Peyer's patch (tissue), 4 donors: Measurements from ENCODE around the gene IGF2BP2. TPM values are rescaled to one million over a fixed set of nuclear protein-coding genes. Genes with fewer than 3 reads are reported as not detected.

Experiments used
- DNase-seq, 3 donors: peaks; one replicate each; pipeline ENCODE4 v3.0.0-alpha.2; 2017 to 2019
- H3K27ac ChIP-seq, 4 donors: fragments of 200-600 bp; sonication (generic); one replicate each; pipeline ENCODE4 v1.5.1; 2016 to 2019
- H3K27me3 ChIP-seq, 2 donors: fragments of 200-600 bp; sonication (generic); one replicate each; pipeline ENCODE4 v1.5.1; 2019
- H3K36me3 ChIP-seq, 3 donors: fragments of 200-600 bp; sonication (generic); one replicate each; pipeline ENCODE4 v1.5.1; 2016 to 2019
- H3K4me1 ChIP-seq, 4 donors: fragments of 200-600 bp; sonication (generic); one replicate each; pipeline ENCODE4 v1.5.1; 2016 to 2019
- H3K4me3 ChIP-seq, 4 donors: fragments of 200-600 bp; sonication (generic); 1 replicate in 3 of 4; 2 replicates in 1 of 4; pipeline ENCODE4 v1.5.1; 2016 to 2019; ENCODE audit warnings: mild to moderate bottlenecking in 1 of 4
- H3K9me3 ChIP-seq, 4 donors: fragments of 200-600 bp; sonication (generic); one replicate each; pipeline ENCODE4 v1.5.1; 2016 to 2019; ENCODE audit warnings: mild to moderate bottlenecking in 1 of 4
- POLR2A ChIP-seq, 2 donors: fragments of 450-650 bp; IDR thresholded peaks; one replicate each; pipeline ENCODE4 v1.5.1; 2017; ENCODE audit warnings: antibody characterized with exemption in 2 of 2, mild to moderate bottlenecking in 2 of 2, moderate library complexity in 2 of 2
- total RNA-seq, 4 donors: library from RNA; depleted of rRNA; stranded (reverse); fragments of >200 nt; gene quantifications; one replicate each; pipeline ENCODE4 v1.1.0, GENCODE V29; 2016
- TF ChIP-seq, protein P1 (sequence below), 6 experiments: fragments of 450-650 bp in 4 of 6; fragments of 200-600 bp in 2 of 6; sonication (generic) in 1 of 6; IDR thresholded peaks; one replicate each; pipeline ENCODE4 v1.5.1; 2017 to 2019; ENCODE audit warnings: antibody characterized with exemption in 6 of 6, mild to moderate bottlenecking in 3 of 6, moderate library complexity in 1 of 6

IGF2BP2 gene
- 100 to 1,000 TPM in 2 of 4 donors, 10 to 100 TPM in 2; 61.9 to 116 (median 99.8) TPM for total RNA-seq

DNA sequence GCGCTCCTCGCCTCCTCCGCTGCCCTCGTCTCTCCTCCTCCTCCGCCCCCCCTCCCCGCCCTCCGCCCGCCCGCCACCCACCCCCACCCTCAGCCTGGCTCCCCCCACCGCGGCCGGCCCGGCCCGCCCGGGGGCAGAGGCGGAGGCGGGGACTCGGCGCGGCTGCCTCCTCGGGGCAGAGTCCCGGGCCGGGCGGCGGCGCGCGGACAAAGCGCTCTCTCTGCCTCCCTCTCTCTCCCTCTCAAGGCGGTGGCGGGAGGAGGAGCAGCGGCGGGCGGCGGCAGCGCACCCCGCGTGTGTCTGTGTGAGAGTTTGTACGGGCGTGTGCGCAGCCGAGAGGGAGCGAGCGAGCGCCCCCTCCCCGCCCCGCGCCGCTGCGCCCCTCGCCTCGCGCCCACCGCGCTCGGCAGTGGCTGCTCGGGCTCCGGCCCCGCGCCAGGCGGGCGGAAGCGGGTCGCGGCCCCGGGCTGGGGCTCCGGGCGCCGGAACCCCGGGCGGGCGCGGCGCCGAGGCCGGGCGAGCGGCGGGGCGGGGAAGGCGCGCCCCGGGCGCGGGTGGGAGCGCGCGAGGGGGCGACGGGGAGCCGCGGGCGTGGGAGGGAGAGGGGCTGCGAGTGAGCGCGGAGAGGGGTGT lies at the start of gene IGF2BP2:
Gene IGF2BP2 (minus strand): TSS at position 37 of the 633 bp plus-strand sequence. CDS start 82 bp downstream, outside the sequence.
- no peaks in the 10 kb centered on the region for H3K36me3 ChIP-seq
- H3K27me3 ChIP-seq, result no peaks in the 10 kb centered on the region
- peaks cover 0 to 15% (median 8%) of the 10 kb centered on the region in 4 donors for H3K4me1 ChIP-seq
- H3K27ac ChIP-seq, result peak within 1 kb of the TSS; percentile 65 to 98 (median 88)
- peak within 1 kb of the TSS; percentile 51 to 92 (median 67) for H3K4me3 ChIP-seq
- peak in 2 of 3 donors; percentile 88 to 92 for DNase-seq
- peak; percentile 58 to 73 for TF ChIP-seq POLR2A (IDR thresholded peaks at IDR 0.05)
- TF ChIP-seq, protein P1, sequence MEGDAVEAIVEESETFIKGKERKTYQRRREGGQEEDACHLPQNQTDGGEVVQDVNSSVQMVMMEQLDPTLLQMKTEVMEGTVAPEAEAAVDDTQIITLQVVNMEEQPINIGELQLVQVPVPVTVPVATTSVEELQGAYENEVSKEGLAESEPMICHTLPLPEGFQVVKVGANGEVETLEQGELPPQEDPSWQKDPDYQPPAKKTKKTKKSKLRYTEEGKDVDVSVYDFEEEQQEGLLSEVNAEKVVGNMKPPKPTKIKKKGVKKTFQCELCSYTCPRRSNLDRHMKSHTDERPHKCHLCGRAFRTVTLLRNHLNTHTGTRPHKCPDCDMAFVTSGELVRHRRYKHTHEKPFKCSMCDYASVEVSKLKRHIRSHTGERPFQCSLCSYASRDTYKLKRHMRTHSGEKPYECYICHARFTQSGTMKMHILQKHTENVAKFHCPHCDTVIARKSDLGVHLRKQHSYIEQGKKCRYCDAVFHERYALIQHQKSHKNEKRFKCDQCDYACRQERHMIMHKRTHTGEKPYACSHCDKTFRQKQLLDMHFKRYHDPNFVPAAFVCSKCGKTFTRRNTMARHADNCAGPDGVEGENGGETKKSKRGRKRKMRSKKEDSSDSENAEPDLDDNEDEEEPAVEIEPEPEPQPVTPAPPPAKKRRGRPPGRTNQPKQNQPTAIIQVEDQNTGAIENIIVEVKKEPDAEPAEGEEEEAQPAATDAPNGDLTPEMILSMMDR (IDR thresholded peaks at IDR 0.05), result peak in 3 of 6 experiments; percentile 51 to 55 (median 54)
- no peaks in the 10 kb centered on the region for H3K9me3 ChIP-seq

DNA sequence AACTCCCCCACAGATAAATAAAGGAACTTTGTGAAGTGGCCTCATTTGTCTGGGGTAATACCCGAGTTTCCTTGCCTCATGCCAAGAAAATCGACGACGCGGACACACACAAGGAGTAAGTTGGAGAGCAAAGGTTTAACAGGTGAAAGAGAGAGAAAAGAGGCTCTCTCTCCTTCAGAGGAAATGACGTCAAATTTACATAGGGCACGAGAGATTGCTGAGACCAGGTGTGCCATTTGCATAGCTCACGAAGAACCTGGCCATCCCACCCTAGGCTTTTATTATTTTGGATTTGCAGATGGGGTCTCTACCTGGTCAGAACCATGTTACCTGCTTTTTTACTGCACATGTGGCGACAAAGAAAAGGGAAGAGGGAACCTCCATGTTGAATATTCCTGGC lies 49.3 kb upstream of the IGF2BP2 start:
- Histone ChIP-seq H3K36me3 (no peaks in the 10 kb centered on the region), H3K4me1 (no peaks in the 10 kb centered on the region), H3K9me3 (no peaks in the 10 kb centered on the region), H3K27me3 (no peaks in the 10 kb centered on the region), H3K4me3 (no peak overlapping the region), H3K27ac (no peak overlapping the region)
- no peak for DNase-seq
- TF ChIP-seq, protein P1 (IDR thresholded peaks at IDR 0.05), result no peak
- TF ChIP-seq POLR2A (IDR thresholded peaks at IDR 0.05), result no peak

DNA sequence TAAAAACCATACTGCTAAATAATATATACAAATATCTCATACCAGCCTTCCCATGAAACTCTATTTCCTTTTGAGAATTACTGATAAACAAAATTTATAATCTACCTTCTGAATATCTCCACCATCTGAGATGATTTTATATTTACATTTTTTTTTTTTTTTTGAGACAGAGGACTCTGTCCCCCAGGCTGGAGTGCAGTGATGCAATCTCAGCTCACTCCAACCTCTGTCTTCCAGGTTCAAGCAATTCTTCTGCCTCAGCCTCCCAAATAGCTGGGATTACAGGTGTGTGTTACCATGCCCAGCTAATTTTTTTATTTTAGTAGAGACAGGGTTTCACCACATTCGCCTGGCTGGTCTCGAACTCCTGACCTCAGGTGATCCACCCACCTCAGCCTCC lies 42.8 kb upstream of the IGF2BP2 start:
- no peaks in the 10 kb centered on the region for H3K36me3 ChIP-seq
- H3K4me3 ChIP-seq, result no peak overlapping the region
- no peak for TF ChIP-seq POLR2A (IDR thresholded peaks at IDR 0.05)
- TF ChIP-seq, protein P1 (IDR thresholded peaks at IDR 0.05), result no peak
- no peak for DNase-seq
- no peaks in the 10 kb centered on the region for H3K9me3 ChIP-seq
- no peaks in the 10 kb centered on the region for H3K27me3 ChIP-seq
- H3K4me1 ChIP-seq, result peaks cover 0 to 6% (median 0%) of the 10 kb centered on the region in 4 donors
- peak overlapping the region in 2 of 4 donors; percentile 77 to 89 for H3K27ac ChIP-seq

DNA sequence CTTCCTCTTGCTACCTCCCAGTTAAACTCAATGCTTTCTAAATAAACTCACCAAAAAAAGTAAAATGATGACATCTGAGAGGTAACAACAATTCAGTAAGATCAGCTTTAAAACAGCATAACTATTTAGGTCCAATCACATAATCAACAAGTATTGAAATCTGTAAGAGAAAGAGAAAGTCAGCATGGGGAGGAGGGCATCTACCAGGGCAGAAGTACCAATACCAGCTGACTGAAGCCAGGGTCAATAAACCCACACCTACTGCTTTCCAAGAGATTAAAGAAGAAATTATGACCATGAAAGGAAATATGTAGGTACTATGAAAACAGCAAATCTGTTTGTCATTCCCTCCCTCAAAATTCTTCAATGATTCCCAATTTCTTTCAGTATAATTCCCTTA lies 42.2 kb upstream of the IGF2BP2 start:
- TF ChIP-seq, protein P1 (IDR thresholded peaks at IDR 0.05), result no peak
- no peak for TF ChIP-seq POLR2A (IDR thresholded peaks at IDR 0.05)
- Histone ChIP-seq H3K9me3 (no peaks in the 10 kb centered on the region), H3K27ac (peak overlapping the region in 2 of 4 donors; percentile 77 to 89), H3K4me1 (peaks cover 0 to 6% (median 0%) of the 10 kb centered on the region in 4 donors), H3K4me3 (peak overlapping the region in 1 of 4 donors; percentile 29), H3K36me3 (no peaks in the 10 kb centered on the region), H3K27me3 (no peaks in the 10 kb centered on the region)
- DNase-seq, result no peak

DNA sequence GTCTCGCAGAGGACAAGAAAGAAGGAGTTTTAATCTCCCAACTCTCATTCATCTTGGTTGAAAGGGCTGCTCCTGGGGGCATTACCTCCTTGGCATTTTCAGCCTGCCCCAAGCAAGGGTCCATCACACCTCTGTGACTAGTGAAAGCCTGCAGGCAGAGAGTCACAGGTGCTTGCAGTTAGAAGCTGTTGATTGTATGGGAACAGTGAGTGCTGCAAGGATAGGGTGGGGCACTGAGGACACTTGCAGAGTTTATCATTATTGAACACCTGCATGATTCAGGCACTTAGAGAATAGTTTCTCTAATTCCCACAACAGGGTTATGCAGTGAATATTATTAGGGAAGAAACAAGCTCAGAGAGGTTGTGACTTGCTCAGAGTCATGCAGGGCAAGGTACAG lies 41.7 kb upstream of the IGF2BP2 start:
- H3K4me3 ChIP-seq, result peak overlapping the region in 1 of 4 donors; percentile 29
- DNase-seq, result peak in 2 of 3 donors; percentile 54 to 80
- no peaks in the 10 kb centered on the region for H3K9me3 ChIP-seq
- H3K27ac ChIP-seq, result peak overlapping the region in 3 of 4 donors; percentile 63 to 89 (median 77)
- H3K36me3 ChIP-seq, result no peaks in the 10 kb centered on the region
- H3K4me1 ChIP-seq, result peaks cover 0 to 6% (median 0%) of the 10 kb centered on the region in 4 donors
- H3K27me3 ChIP-seq, result no peaks in the 10 kb centered on the region
- TF ChIP-seq, protein P1 (IDR thresholded peaks at IDR 0.05), result peak in 2 of 6 experiments; percentile 6 to 10
- peak in 1 of 2 donors; percentile 37 for TF ChIP-seq POLR2A (IDR thresholded peaks at IDR 0.05)
